GM23338 (cell line): ENCODE results near the gene CCT5. TPM values are rescaled to one million over a fixed set of nuclear protein-coding genes. Genes with fewer than 3 reads are reported as not detected.

Experiments used
- ATAC-seq: fragments of 200-7000 bp; cut with Tn5 transposase; 3 replicates; pipeline ENCODE4 v1.9.1; 2020
- DNase-seq: peaks from one replicate; pipeline ENCODE4 v3.0.0-alpha.2; 2015; ENCODE audit warnings: low spot score
- H2AFZ ChIP-seq: fragments of 200-600 bp; sonication (generic); 2 replicates; pipeline ENCODE4 v1.8.0; 2016; ENCODE audit warnings: antibody characterized with exemption, mild to moderate bottlenecking, moderate library complexity
- H3F3A ChIP-seq: fragments of 200-600 bp; sonication (generic); replicated peaks from 2 replicates; pipeline ENCODE4 v1.8.0; 2017; ENCODE audit warnings: antibody characterized with exemption, mixed run types, low read depth
- H3K27ac ChIP-seq: fragments of 200-600 bp; sonication (generic); 2 replicates; pipeline ENCODE4 v1.6.1; 2016; ENCODE audit warnings: low read depth
- H3K27me3 ChIP-seq: fragments of 200-600 bp; sonication (generic); 2 replicates; pipeline ENCODE4 v1.8.0; 2016; ENCODE audit warnings: mild to moderate bottlenecking, mixed run types, moderate library complexity; ENCODE audit not compliant: insufficient read depth
- H3K36me3 ChIP-seq: fragments of 200-600 bp; sonication (generic); 2 replicates; pipeline ENCODE4 v1.8.0; 2016; ENCODE audit warnings: mild to moderate bottlenecking; ENCODE audit not compliant: insufficient read depth
- H3K4me1 ChIP-seq: fragments of 200-600 bp; sonication (generic); 2 replicates; pipeline ENCODE4 v1.8.0; 2016; ENCODE audit warnings: mild to moderate bottlenecking, moderate library complexity; ENCODE audit not compliant: insufficient read depth
- H3K4me2 ChIP-seq: fragments of 200-600 bp; sonication (generic); 2 replicates; pipeline ENCODE4 v1.7.1; 2017; ENCODE audit warnings: mixed run types
- H3K4me3 ChIP-seq: fragments of 200-600 bp; sonication (generic); 2 replicates; pipeline ENCODE4 v1.6.1; 2016; ENCODE audit warnings: mixed run types
- H3K79me2 ChIP-seq: fragments of 200-600 bp; sonication (generic); replicated peaks from 2 replicates; pipeline ENCODE4 v1.8.0; 2017; ENCODE audit warnings: mild to moderate bottlenecking; ENCODE audit not compliant: insufficient read depth
- H3K9me2 ChIP-seq: fragments of 200-600 bp; sonication (generic); 2 replicates; pipeline ENCODE4 v1.8.0; 2017; ENCODE audit not compliant: insufficient read depth
- H4K20me1 ChIP-seq: fragments of 200-600 bp; sonication (generic); replicated peaks from 2 replicates; pipeline ENCODE4 v1.8.0; 2017; ENCODE audit warnings: mild to moderate bottlenecking; ENCODE audit not compliant: insufficient read depth
- H3K27ac Mint-ChIP-seq: 2 replicates; pipeline ENCODE4 v1.8.0; 2020; ENCODE audit warnings: inconsistent platforms, mild to moderate bottlenecking, moderate library complexity, mixed read lengths
- H3K27me3 Mint-ChIP-seq: 3 replicates; pipeline ENCODE4 v1.8.0; 2022; ENCODE audit warnings: low read depth, mild to moderate bottlenecking, moderate library complexity, mixed read lengths, inconsistent platforms; ENCODE audit not compliant: insufficient read depth, poor library complexity
- H3K36me3 Mint-ChIP-seq: 3 replicates; pipeline ENCODE4 v1.8.0; 2021; ENCODE audit warnings: low read depth, mild to moderate bottlenecking, inconsistent platforms, moderate library complexity, mixed read lengths
- H3K4me1 Mint-ChIP-seq: 3 replicates; pipeline ENCODE4 v1.8.0; 2020; ENCODE audit warnings: mild to moderate bottlenecking, inconsistent platforms, mixed read lengths
- H3K4me3 Mint-ChIP-seq: 3 replicates; pipeline ENCODE4 v1.8.0; 2021; ENCODE audit warnings: moderate library complexity, mild to moderate bottlenecking, inconsistent platforms, mixed read lengths
- H3K9me3 Mint-ChIP-seq: 3 replicates; pipeline ENCODE4 v1.8.0; 2020; ENCODE audit warnings: moderate library complexity, mild to moderate bottlenecking, inconsistent platforms, mixed read lengths
- EZH2 ChIP-seq: fragments of 200-600 bp; sonication (generic); IDR thresholded peaks from one replicate; pipeline ENCODE4 v1.8.0; 2017; ENCODE audit warnings: antibody characterized with exemption, mild to moderate bottlenecking, low read depth; ENCODE audit not compliant: unreplicated experiment
- EZH2phosphoT487 ChIP-seq: fragments of 200-600 bp; sonication (generic); IDR thresholded peaks from one replicate; pipeline ENCODE4 v1.8.1; 2018; ENCODE audit warnings: antibody characterized with exemption; ENCODE audit not compliant: unreplicated experiment
- JUNB ChIP-seq: IDR thresholded peaks from one replicate; pipeline ENCODE4 v1.6.1; 2016; ENCODE audit warnings: antibody characterized with exemption; ENCODE audit not compliant: unreplicated experiment
- NANOG ChIP-seq: IDR thresholded peaks from 2 replicates; pipeline ENCODE4 v1.6.1; 2016; ENCODE audit warnings: antibody characterized with exemption, borderline replicate concordance
- POLR2AphosphoS5 ChIP-seq: IDR thresholded peaks from 2 replicates; pipeline ENCODE4 v1.6.1; 2016; ENCODE audit warnings: antibody characterized with exemption, low read depth
- STAT1 ChIP-seq: IDR thresholded peaks from one replicate; pipeline ENCODE4 v1.6.1; 2016; ENCODE audit warnings: antibody characterized with exemption; ENCODE audit not compliant: unreplicated experiment
- ZNF114 ChIP-seq: fragments of 250-450 bp; sonication (Bioruptor Pico); IDR thresholded peaks from 2 replicates; pipeline ENCODE4 v1.5.0; 2020; ENCODE audit warnings: mild to moderate bottlenecking, moderate library complexity
- ZNF331 ChIP-seq: fragments of 250-450 bp; sonication (Bioruptor Pico); IDR thresholded peaks from 2 replicates; pipeline ENCODE4 v1.5.0; 2020; ENCODE audit warnings: low read depth, mild to moderate bottlenecking, moderate library complexity
- polyA plus RNA-seq: library from polyadenylated mRNA; unstranded; fragments of >200 nt; fragmentation: Nextera tagmentation; extraction: Ambion mirVana; gene quantifications from 2 replicates; pipeline ENCODE4 v1.2.1, GENCODE V29; 2016
- total RNA-seq: library from RNA; depleted of rRNA; stranded (reverse); fragments of >200 nt; shearing (Covaris generic); gene quantifications from 2 replicates; pipeline ENCODE4 v1.2.3, GENCODE V29; 2014
- TF ChIP-seq, protein P1 (sequence below): fragments of 250-450 bp; sonication (Bioruptor Pico); IDR thresholded peaks from 2 replicates; pipeline ENCODE4 v1.5.0; 2020; ENCODE audit warnings: mild to moderate bottlenecking, moderate library complexity
- TF ChIP-seq, protein P2 (sequence below): IDR thresholded peaks from 2 replicates; pipeline ENCODE4 v1.6.1; 2016; ENCODE audit warnings: antibody characterized with exemption
- TF ChIP-seq, protein P3 (sequence below), 2 experiments: fragments of 200-600 bp in 1 of 2; sonication (generic) in 1 of 2; conservative IDR thresholded peaks; 2 replicates each; pipeline versions ENCODE4 v1.5.1 to v1.6.1; 2016 to 2017; ENCODE audit warnings: antibody characterized with exemption in 2 of 2, low read depth in 2 of 2, mild to moderate bottlenecking in 2 of 2, moderate library complexity in 1 of 2
- TF ChIP-seq, protein P4 (sequence below): IDR thresholded peaks from one replicate; pipeline ENCODE4 v1.6.1; 2018; ENCODE audit warnings: antibody characterized with exemption; ENCODE audit not compliant: unreplicated experiment

CCT5 gene
- total and polyA plus RNA-seq, 2 experiments from 2014 or later, result 576 to 661 TPM

DNA sequence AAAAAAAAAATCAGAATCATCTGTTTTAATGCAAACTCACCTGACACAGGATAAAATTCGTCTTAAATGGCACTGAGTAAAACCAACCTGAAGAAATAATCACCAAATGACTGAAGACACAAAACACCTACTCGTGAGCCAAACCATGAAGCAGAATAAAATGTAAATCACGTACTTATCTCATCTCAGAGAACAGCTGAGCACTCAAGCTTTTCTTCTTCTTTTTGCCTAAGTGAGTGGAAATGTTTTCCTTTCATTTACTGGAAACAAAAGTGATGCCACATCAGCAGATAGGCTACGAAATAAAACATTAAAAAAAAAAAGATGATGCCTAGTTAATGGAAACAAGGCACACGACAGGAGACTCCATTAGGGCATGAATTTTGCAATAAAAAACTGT lies 36.8 kb upstream of the CCT5 start (continued):
- TF ChIP-seq, protein P1, sequence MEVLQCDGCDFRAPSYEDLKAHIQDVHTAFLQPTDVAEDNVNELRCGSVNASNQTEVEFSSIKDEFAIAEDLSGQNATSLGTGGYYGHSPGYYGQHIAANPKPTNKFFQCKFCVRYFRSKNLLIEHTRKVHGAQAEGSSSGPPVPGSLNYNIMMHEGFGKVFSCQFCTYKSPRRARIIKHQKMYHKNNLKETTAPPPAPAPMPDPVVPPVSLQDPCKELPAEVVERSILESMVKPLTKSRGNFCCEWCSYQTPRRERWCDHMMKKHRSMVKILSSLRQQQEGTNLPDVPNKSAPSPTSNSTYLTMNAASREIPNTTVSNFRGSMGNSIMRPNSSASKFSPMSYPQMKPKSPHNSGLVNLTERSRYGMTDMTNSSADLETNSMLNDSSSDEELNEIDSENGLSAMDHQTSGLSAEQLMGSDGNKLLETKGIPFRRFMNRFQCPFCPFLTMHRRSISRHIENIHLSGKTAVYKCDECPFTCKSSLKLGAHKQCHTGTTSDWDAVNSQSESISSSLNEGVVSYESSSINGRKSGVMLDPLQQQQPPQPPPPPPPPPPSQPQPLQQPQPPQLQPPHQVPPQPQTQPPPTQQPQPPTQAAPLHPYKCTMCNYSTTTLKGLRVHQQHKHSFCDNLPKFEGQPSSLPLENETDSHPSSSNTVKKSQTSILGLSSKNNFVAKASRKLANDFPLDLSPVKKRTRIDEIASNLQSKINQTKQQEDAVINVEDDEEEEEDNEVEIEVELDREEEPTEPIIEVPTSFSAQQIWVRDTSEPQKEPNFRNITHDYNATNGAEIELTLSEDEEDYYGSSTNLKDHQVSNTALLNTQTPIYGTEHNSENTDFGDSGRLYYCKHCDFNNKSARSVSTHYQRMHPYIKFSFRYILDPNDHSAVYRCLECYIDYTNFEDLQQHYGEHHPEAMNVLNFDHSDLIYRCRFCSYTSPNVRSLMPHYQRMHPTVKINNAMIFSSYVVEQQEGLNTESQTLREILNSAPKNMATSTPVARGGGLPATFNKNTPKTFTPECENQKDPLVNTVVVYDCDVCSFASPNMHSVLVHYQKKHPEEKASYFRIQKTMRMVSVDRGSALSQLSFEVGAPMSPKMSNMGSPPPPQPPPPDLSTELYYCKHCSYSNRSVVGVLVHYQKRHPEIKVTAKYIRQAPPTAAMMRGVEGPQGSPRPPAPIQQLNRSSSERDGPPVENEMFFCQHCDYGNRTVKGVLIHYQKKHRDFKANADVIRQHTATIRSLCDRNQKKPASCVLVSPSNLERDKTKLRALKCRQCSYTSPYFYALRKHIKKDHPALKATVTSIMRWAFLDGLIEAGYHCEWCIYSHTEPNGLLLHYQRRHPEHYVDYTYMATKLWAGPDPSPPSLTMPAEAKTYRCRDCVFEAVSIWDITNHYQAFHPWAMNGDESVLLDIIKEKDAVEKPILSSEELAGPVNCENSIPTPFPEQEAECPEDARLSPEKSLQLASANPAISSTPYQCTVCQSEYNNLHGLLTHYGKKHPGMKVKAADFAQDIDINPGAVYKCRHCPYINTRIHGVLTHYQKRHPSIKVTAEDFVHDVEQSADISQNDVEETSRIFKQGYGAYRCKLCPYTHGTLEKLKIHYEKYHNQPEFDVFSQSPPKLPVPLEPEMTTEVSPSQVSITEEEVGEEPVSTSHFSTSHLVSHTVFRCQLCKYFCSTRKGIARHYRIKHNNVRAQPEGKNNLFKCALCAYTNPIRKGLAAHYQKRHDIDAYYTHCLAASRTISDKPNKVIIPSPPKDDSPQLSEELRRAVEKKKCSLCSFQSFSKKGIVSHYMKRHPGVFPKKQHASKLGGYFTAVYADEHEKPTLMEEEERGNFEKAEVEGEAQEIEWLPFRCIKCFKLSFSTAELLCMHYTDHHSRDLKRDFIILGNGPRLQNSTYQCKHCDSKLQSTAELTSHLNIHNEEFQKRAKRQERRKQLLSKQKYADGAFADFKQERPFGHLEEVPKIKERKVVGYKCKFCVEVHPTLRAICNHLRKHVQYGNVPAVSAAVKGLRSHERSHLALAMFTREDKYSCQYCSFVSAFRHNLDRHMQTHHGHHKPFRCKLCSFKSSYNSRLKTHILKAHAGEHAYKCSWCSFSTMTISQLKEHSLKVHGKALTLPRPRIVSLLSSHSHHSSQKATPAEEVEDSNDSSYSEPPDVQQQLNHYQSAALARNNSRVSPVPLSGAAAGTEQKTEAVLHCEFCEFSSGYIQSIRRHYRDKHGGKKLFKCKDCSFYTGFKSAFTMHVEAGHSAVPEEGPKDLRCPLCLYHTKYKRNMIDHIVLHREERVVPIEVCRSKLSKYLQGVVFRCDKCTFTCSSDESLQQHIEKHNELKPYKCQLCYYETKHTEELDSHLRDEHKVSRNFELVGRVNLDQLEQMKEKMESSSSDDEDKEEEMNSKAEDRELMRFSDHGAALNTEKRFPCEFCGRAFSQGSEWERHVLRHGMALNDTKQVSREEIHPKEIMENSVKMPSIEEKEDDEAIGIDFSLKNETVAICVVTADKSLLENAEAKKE (CRISPR knock-in tag), result no peak
- TF ChIP-seq, protein P2, sequence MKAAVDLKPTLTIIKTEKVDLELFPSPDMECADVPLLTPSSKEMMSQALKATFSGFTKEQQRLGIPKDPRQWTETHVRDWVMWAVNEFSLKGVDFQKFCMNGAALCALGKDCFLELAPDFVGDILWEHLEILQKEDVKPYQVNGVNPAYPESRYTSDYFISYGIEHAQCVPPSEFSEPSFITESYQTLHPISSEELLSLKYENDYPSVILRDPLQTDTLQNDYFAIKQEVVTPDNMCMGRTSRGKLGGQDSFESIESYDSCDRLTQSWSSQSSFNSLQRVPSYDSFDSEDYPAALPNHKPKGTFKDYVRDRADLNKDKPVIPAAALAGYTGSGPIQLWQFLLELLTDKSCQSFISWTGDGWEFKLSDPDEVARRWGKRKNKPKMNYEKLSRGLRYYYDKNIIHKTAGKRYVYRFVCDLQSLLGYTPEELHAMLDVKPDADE, result no peak
- TF ChIP-seq ZNF114 (CRISPR knock-in tag) (no peak), JUNB (no peak), EZH2phosphoT487 (no peak), EZH2 (no peak), POLR2AphosphoS5 (no peak)

DNA sequence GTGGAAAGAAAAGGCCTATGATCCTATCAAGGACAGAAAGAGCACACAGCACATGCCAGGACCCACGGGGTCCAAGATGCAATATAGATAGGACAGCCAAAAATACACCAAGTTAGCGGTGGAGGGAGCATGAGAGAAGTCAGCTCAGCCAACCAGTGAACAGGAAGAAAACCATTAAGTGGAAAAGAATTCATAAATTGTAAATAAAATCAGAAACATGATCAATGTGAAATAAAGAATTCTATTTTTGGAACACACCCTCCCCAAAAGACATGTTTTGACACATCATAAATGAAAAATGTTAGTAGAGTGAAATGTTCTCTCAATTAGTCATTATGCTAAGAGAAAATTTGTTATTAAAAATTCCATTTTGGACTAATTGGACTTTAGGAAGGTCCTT lies 36.0 kb upstream of the CCT5 start:
- H3K4me3 Mint-ChIP-seq, result no peak overlapping the region
- no peak overlapping the region for H3K4me2 ChIP-seq
- no peaks in the 10 kb centered on the region for H3K36me3 ChIP-seq
- no peak overlapping the region for H2AFZ ChIP-seq
- H3K79me2 ChIP-seq, result no peaks in the 10 kb centered on the region
- H3K36me3 Mint-ChIP-seq, result no peaks in the 10 kb centered on the region
- H3K9me2 ChIP-seq, result no peaks in the 10 kb centered on the region
- no peak overlapping the region for H3K27ac Mint-ChIP-seq
- H3F3A ChIP-seq, result 0 out of 2 replicates have a peak, but pooled peaks cover 2% of the 10 kb centered on the region
- no peak overlapping the region for H3K27ac ChIP-seq
- peaks cover 10% of the 10 kb centered on the region for H3K4me1 Mint-ChIP-seq
- no peaks in the 10 kb centered on the region for H3K4me1 ChIP-seq
- no peaks in the 10 kb centered on the region for H3K27me3 ChIP-seq
- H3K4me3 ChIP-seq, result no peak overlapping the region
- H4K20me1 ChIP-seq, result no peaks in the 10 kb centered on the region
- ATAC-seq, result no peak
- DNase-seq, result no peak
- H3K27me3 Mint-ChIP-seq, result peaks cover 4% of the 10 kb centered on the region
- no peaks in the 10 kb centered on the region for H3K9me3 Mint-ChIP-seq
- TF ChIP-seq, protein P3, sequence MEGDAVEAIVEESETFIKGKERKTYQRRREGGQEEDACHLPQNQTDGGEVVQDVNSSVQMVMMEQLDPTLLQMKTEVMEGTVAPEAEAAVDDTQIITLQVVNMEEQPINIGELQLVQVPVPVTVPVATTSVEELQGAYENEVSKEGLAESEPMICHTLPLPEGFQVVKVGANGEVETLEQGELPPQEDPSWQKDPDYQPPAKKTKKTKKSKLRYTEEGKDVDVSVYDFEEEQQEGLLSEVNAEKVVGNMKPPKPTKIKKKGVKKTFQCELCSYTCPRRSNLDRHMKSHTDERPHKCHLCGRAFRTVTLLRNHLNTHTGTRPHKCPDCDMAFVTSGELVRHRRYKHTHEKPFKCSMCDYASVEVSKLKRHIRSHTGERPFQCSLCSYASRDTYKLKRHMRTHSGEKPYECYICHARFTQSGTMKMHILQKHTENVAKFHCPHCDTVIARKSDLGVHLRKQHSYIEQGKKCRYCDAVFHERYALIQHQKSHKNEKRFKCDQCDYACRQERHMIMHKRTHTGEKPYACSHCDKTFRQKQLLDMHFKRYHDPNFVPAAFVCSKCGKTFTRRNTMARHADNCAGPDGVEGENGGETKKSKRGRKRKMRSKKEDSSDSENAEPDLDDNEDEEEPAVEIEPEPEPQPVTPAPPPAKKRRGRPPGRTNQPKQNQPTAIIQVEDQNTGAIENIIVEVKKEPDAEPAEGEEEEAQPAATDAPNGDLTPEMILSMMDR (conservative IDR thresholded peaks at IDR 0.05; ENCODE audit: low read depth in 2 of 2), result no peak
- no peak for TF ChIP-seq ZNF331
- no peak for TF ChIP-seq EZH2phosphoT487
- TF ChIP-seq STAT1, result no peak
- TF ChIP-seq JUNB, result no peak
- no peak for TF ChIP-seq EZH2
- TF ChIP-seq, protein P4, sequence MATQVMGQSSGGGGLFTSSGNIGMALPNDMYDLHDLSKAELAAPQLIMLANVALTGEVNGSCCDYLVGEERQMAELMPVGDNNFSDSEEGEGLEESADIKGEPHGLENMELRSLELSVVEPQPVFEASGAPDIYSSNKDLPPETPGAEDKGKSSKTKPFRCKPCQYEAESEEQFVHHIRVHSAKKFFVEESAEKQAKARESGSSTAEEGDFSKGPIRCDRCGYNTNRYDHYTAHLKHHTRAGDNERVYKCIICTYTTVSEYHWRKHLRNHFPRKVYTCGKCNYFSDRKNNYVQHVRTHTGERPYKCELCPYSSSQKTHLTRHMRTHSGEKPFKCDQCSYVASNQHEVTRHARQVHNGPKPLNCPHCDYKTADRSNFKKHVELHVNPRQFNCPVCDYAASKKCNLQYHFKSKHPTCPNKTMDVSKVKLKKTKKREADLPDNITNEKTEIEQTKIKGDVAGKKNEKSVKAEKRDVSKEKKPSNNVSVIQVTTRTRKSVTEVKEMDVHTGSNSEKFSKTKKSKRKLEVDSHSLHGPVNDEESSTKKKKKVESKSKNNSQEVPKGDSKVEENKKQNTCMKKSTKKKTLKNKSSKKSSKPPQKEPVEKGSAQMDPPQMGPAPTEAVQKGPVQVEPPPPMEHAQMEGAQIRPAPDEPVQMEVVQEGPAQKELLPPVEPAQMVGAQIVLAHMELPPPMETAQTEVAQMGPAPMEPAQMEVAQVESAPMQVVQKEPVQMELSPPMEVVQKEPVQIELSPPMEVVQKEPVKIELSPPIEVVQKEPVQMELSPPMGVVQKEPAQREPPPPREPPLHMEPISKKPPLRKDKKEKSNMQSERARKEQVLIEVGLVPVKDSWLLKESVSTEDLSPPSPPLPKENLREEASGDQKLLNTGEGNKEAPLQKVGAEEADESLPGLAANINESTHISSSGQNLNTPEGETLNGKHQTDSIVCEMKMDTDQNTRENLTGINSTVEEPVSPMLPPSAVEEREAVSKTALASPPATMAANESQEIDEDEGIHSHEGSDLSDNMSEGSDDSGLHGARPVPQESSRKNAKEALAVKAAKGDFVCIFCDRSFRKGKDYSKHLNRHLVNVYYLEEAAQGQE, result no peak
- TF ChIP-seq POLR2AphosphoS5, result no peak
- no peak for TF ChIP-seq ZNF114 (CRISPR knock-in tag)
- TF ChIP-seq NANOG, result no peak
